Keratinocyte (primary cell): ENCODE data around the gene PALM3. TPM values are rescaled to one million over a fixed set of nuclear protein-coding genes. Genes with fewer than 3 reads are reported as not detected.

ENCODE experiments used
- DNase-seq: peaks from one replicate; pipeline ENCODE4 v3.0.0-alpha.2; 2011; ENCODE audit warnings: low read depth, missing footprints, low spot score
- FAIRE-seq: peaks from 2 replicates; lab custom pipeline; 2011; peaks lifted over from hg19 to GRCh38; lab: Jason Lieb, UNC
- H2AFZ ChIP-seq: 2 replicates; pipeline ENCODE4 v1.6.0; 2012; ENCODE audit warnings: low read length, control low read depth, inconsistent platforms; ENCODE audit not compliant: control insufficient read depth
- H3K27ac ChIP-seq: 2 replicates; pipeline ENCODE4 v1.5.1; 2011; ENCODE audit warnings: low read length; ENCODE audit not compliant: control insufficient read depth, insufficient read depth
- H3K27me3 ChIP-seq: 3 replicates; pipeline ENCODE4 v1.6.0; 2011; ENCODE audit warnings: low read length; ENCODE audit not compliant: control insufficient read depth, insufficient read depth; ENCODE audit errors: extremely low read depth
- H3K36me3 ChIP-seq, 2 experiments: 2 replicates in 1 of 2; 3 replicates in 1 of 2; pipeline ENCODE4 v1.5.1; 2011; ENCODE audit warnings: low read length in 2 of 2, mild to moderate bottlenecking in 1 of 2; ENCODE audit not compliant: control insufficient read depth in 2 of 2, insufficient read depth in 2 of 2; ENCODE audit errors: extremely low read depth in 1 of 2
- H3K4me1 ChIP-seq: 3 replicates; pipeline ENCODE4 v1.5.1; 2011; ENCODE audit warnings: low read length; ENCODE audit not compliant: control insufficient read depth, insufficient read depth; ENCODE audit errors: extremely low read depth
- H3K4me2 ChIP-seq: 3 replicates; pipeline ENCODE4 v1.6.0; 2011; ENCODE audit warnings: low read depth, low read length; ENCODE audit not compliant: control insufficient read depth, insufficient read depth; ENCODE audit errors: extremely low read depth
- H3K4me3 ChIP-seq, 3 experiments: fragments of 200-600 bp in 1 of 3; sonication (generic) in 1 of 3; 2 replicates in 2 of 3; 3 replicates in 1 of 3; pipeline ENCODE4 v1.5.1; 2011 to 2016; ENCODE audit warnings: low read length in 3 of 3, mild to moderate bottlenecking in 3 of 3, control low read depth in 2 of 3, inconsistent platforms in 1 of 3, low read depth in 1 of 3, mixed read lengths in 1 of 3, mixed run types in 1 of 3, moderate library complexity in 1 of 3; ENCODE audit not compliant: control insufficient read depth in 2 of 3, insufficient read depth in 2 of 3; ENCODE audit errors: extremely low read depth in 1 of 3
- H3K79me2 ChIP-seq: 2 replicates; pipeline ENCODE4 v1.6.0; 2012; ENCODE audit warnings: low read length; ENCODE audit not compliant: control insufficient read depth, insufficient read depth
- H3K9ac ChIP-seq: 3 replicates; pipeline ENCODE4 v1.6.0; 2011; ENCODE audit warnings: low read length; ENCODE audit not compliant: control insufficient read depth, insufficient read depth; ENCODE audit errors: extremely low read depth
- H3K9me1 ChIP-seq: 3 replicates; pipeline ENCODE4 v1.6.0; 2011; ENCODE audit warnings: low read length; ENCODE audit not compliant: control insufficient read depth, insufficient read depth; ENCODE audit errors: extremely low read depth
- H3K9me3 ChIP-seq: 2 replicates; pipeline ENCODE4 v1.5.1; 2012; ENCODE audit warnings: low read depth, low read length; ENCODE audit not compliant: control insufficient read depth
- H4K20me1 ChIP-seq: 3 replicates; pipeline ENCODE4 v1.6.0; 2011; ENCODE audit warnings: low read length; ENCODE audit not compliant: control insufficient read depth, insufficient read depth; ENCODE audit errors: extremely low read depth
- EZH2 ChIP-seq: IDR thresholded peaks from one replicate; pipeline ENCODE4 v1.6.1; 2012; ENCODE audit warnings: inconsistent platforms, mild to moderate bottlenecking, low read length, moderate library complexity
- dilution Hi-C: fragments of 300-500 bp; cut with MboI; formaldehyde crosslinking; loops from one replicate; pipeline ENCODE4 v1.7.0; 2020; ENCODE audit warnings: low sequenced_read_pairs; ENCODE audit not compliant: extremely low pct_ligation_motif_present
- polyA plus RNA-seq, 5 experiments: library from polyadenylated mRNA; depleted of rRNA in 3 of 5; stranded (reverse) in 3 of 5; stranded (forward) in 1 of 5; unstranded in 1 of 5; fragments of >200 nt; gene quantifications; 1 replicate in 1 of 5; 2 replicates in 3 of 5; 3 replicates in 1 of 5; pipeline versions ENCODE4 v1.2.1 to v1.2.3, GENCODE V29; 2011 to 2012; ENCODE audit warnings: missing spikeins in 2 of 5, low read depth in 1 of 5, low replicate concordance in 1 of 5
- TF ChIP-seq, protein P1 (sequence below), 3 experiments: IDR thresholded peaks in 1 of 3; conservative IDR thresholded peaks in 1 of 3; optimal IDR thresholded peaks in 1 of 3; 2 replicates in 2 of 3; 3 replicates in 1 of 3; pipeline versions ENCODE3 to v1.5.1; 2011; ENCODE audit warnings: low read length in 3 of 3, mild to moderate bottlenecking in 3 of 3, moderate library complexity in 2 of 3, control low read depth in 1 of 3, inconsistent platforms in 1 of 3; ENCODE audit not compliant: insufficient read depth in 2 of 3; ENCODE audit errors: extremely low read depth in 1 of 3

PALM3 gene
- polyA plus RNA-seq, 1 donor (not counting 4 experiments of a cell fraction or from before 2014, with no cell fraction given), result not detected

DNA sequence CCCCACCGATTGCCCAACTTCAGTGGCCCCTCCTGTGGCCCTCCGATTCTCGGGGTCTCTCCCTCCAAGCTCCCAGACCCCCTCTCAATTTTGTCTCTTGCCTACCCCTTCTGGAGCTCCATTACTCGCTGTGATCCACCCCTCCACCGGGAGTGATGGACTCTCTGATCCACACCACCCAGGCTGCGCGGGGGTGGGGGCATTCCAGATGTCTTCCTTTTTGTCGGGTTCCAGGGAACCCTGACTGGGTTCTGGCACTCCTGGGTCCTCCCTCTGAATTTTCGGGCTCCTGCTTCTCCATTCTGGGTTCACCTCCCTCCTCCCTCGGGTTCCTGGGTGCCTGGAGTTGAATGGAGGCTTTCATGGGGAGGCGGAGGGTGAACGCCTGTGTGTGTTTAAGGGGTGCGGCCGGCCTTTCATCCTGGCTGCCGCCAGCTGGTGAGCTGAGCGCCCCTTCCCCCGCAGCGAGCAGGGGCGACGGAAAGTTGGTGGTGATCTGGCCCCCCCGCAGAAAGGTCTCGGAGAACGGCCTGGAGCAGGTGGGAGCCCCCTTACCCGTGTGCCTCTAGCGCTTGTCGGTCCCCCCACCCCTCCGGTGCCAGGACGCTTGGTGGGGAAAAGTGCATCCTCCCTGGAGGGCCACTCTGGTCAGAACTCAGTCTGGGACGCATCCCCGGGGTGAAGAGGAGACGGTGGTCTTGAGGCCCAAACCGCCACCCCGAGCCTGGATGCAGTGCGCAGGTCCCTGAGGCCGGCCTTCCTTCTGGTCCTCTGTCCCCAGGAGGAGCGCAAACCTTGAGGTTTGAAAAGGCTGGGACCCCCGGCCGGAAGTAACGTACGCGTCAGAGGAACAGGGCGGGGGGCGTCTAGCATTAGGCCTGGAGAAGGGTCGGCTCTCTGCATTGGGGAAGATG lies 12.3 kb upstream of the PALM3 start:
- no peaks in the 10 kb centered on the region for H3K36me3 ChIP-seq
- H4K20me1 ChIP-seq, result no peaks in the 10 kb centered on the region
- peak overlapping the region; percentile 91 for H3K4me2 ChIP-seq
- peak overlapping the region; percentile 74 for H3K9ac ChIP-seq
- H3K4me1 ChIP-seq, result peaks cover 24% of the 10 kb centered on the region
- DNase-seq, result no peak
- peaks cover 23% of the 10 kb centered on the region for H3K27me3 ChIP-seq
- peak overlapping the region; percentile 31 for H3K27ac ChIP-seq
- H3K9me3 ChIP-seq, result no peaks in the 10 kb centered on the region
- H2AFZ ChIP-seq, result peak overlapping the region; percentile 88
- peaks cover 1% of the 10 kb centered on the region for H3K79me2 ChIP-seq
- dilution Hi-C loops, result no loop called here
- TF ChIP-seq, protein P1, sequence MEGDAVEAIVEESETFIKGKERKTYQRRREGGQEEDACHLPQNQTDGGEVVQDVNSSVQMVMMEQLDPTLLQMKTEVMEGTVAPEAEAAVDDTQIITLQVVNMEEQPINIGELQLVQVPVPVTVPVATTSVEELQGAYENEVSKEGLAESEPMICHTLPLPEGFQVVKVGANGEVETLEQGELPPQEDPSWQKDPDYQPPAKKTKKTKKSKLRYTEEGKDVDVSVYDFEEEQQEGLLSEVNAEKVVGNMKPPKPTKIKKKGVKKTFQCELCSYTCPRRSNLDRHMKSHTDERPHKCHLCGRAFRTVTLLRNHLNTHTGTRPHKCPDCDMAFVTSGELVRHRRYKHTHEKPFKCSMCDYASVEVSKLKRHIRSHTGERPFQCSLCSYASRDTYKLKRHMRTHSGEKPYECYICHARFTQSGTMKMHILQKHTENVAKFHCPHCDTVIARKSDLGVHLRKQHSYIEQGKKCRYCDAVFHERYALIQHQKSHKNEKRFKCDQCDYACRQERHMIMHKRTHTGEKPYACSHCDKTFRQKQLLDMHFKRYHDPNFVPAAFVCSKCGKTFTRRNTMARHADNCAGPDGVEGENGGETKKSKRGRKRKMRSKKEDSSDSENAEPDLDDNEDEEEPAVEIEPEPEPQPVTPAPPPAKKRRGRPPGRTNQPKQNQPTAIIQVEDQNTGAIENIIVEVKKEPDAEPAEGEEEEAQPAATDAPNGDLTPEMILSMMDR (optimal IDR thresholded peaks at IDR 0.05 in 1 of 3, IDR thresholded peaks at IDR 0.05 in 1 of 3, conservative IDR thresholded peaks at IDR 0.05 in 1 of 3; ENCODE audit: extremely low read depth in 1 of 3, insufficient read depth in 2 of 3, low read length in 3 of 3), result no peak
- no peak for TF ChIP-seq EZH2
- no peak for FAIRE-seq
- H3K9me1 ChIP-seq, result no peaks in the 10 kb centered on the region
- peak overlapping the region; percentile 61 to 98 (median 87) for H3K4me3 ChIP-seq

DNA sequence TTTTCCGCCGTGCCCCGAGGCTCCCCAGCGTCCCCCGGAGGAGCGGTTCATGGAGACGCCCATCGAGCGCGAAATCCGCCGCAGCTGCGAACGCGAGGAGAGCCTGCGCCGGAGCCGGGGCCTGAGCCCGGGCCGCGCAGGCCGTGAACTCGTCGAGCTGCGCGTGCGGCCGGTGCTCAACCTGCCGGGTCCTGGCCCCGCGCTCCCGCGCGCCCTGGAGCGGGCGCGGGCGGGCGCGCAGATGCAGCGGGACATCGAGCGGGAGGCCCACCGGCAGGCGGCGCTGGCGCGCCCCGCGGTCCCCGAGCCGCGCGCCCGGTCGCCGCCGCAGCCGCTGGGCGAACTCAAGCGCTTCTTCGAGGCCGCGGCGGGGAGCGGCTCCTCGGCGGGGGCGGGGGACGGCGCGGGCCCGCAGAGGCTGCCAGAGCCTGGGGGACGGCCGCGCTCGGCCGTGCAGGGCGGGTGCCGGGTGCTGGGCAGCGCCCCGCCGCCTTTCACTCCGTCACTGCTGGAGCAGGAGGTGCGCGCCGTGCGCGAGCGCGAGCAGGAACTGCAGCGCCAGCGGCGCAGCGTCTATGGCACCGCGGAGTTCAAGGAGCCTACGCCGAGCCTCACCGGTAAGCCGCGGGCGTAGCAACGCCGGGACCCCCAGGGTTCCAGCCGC lies 11.5 kb upstream of the PALM3 start:
- H3K36me3 ChIP-seq, result no peaks in the 10 kb centered on the region
- H3K27ac ChIP-seq, result peak overlapping the region; percentile 31
- peak overlapping the region; percentile 61 to 98 (median 87) for H3K4me3 ChIP-seq
- no peak for DNase-seq
- dilution Hi-C loops, result no loop called here
- no peak for FAIRE-seq
- H3K79me2 ChIP-seq, result peaks cover 1% of the 10 kb centered on the region
- no peaks in the 10 kb centered on the region for H3K9me3 ChIP-seq
- peak overlapping the region; percentile 91 for H3K4me2 ChIP-seq
- peak overlapping the region; percentile 88 for H2AFZ ChIP-seq
- H3K9me1 ChIP-seq, result no peaks in the 10 kb centered on the region
- no peaks in the 10 kb centered on the region for H4K20me1 ChIP-seq
- H3K9ac ChIP-seq, result peak overlapping the region; percentile 74
- H3K27me3 ChIP-seq, result peaks cover 23% of the 10 kb centered on the region
- peaks cover 24% of the 10 kb centered on the region for H3K4me1 ChIP-seq
- TF ChIP-seq EZH2, result no peak
- TF ChIP-seq, protein P1 (optimal IDR thresholded peaks at IDR 0.05 in 1 of 3, IDR thresholded peaks at IDR 0.05 in 1 of 3, conservative IDR thresholded peaks at IDR 0.05 in 1 of 3; ENCODE audit: extremely low read depth in 1 of 3, insufficient read depth in 2 of 3, low read length in 3 of 3), result peak in 2 of 3 experiments; percentile 23 to 68
